HCT116 (cell line): ENCODE data around the gene NKPD1. TPM values are rescaled to one million over a fixed set of nuclear protein-coding genes. Genes with fewer than 3 reads are reported as not detected.

ENCODE experiments used
- ATAC-seq: fragments of 200-7000 bp; cut with Tn5 transposase; 2 replicates; pipeline ENCODE4 v1.9.1; 2020; ENCODE audit warnings: mild to moderate bottlenecking, moderate library complexity
- BruUV-seq: library from RNA; stranded (reverse); fragments of 400-500 nt; replicated peaks from 2 replicates; lab custom pipeline; 2021; lab: Mats Ljungman, UMichigan
- CTCF ChIA-PET: fragments of 300-600 bp; sonication (Branson Sonifier 250); formaldehyde crosslinking; loops from one replicate; lab custom pipeline; 2021; ENCODE audit warnings: antibody characterized with exemption; lab: Charles Lee
- POLR2A ChIA-PET: fragments of 300-600, 350-600 bp; sonication (Branson Sonifier 250); formaldehyde crosslinking; loops from one replicate; lab custom pipeline; 2021; ENCODE audit warnings: antibody characterized with exemption; lab: Charles Lee
- RAD21 ChIA-PET, 2 experiments: fragments of 300-600 bp; sonication (Branson Sonifier 250); formaldehyde crosslinking; loops; one replicate each; lab custom pipeline; 2023; ENCODE audit warnings: low total read pairs in 2 of 2; ENCODE audit not compliant: uncharacterized antibody in 2 of 2, unreplicated experiment in 2 of 2, low non-redundant PET in 1 of 2; lab: Charles Lee
- DNase-seq: peaks from one replicate; pipeline ENCODE4 v3.0.0-alpha.2; 2010; ENCODE audit warnings: low read depth, low spot score
- H2AFZ ChIP-seq: fragments of 200-600 bp; shearing (Covaris generic), sonication (generic); 2 replicates; pipeline ENCODE4 v1.6.1; 2017; ENCODE audit warnings: low read depth, mixed run types, mixed read lengths, antibody characterized with exemption, low read length; ENCODE audit not compliant: poor library complexity, severe bottlenecking
- H3K27ac ChIP-seq: 2 replicates; pipeline ENCODE4 v1.5.1; 2012; ENCODE audit warnings: low read depth, low read length
- H3K27me3 ChIP-seq: fragments of 200-600 bp; sonication (generic); 2 replicates; pipeline ENCODE4 v1.6.1; 2016; ENCODE audit warnings: mixed run types, low read length, mixed read lengths; ENCODE audit not compliant: insufficient read depth
- H3K36me3 ChIP-seq, 2 experiments: fragments of 200-500 bp in 1 of 2; fragments of 200-600 bp in 1 of 2; sonication (Bioruptor generic) in 1 of 2; sonication (generic) in 1 of 2; 2 replicates each; pipeline versions ENCODE4 v1.5.1 to v1.6.1; 2014 to 2016; ENCODE audit warnings: low read length in 2 of 2, inconsistent platforms in 1 of 2, mixed read lengths in 1 of 2, mixed run types in 1 of 2; ENCODE audit not compliant: insufficient read depth in 2 of 2, control insufficient read depth in 1 of 2
- H3K4me1 ChIP-seq, 2 experiments: fragments of 200-600 bp in 1 of 2; sonication (generic) in 1 of 2; 2 replicates each; pipeline versions ENCODE4 v1.5.1 to v1.6.1; 2012 to 2017; ENCODE audit warnings: low read length in 2 of 2, inconsistent platforms in 1 of 2, mild to moderate bottlenecking in 1 of 2, mixed read lengths in 1 of 2, mixed run types in 1 of 2, moderate library complexity in 1 of 2; ENCODE audit not compliant: insufficient read depth in 2 of 2, control insufficient read depth in 1 of 2
- H3K4me2 ChIP-seq: fragments of 200-600 bp; sonication (generic); 2 replicates; pipeline ENCODE4 v1.6.1; 2017; ENCODE audit warnings: mixed run types, low read length, mixed read lengths
- H3K4me3 ChIP-seq, 2 experiments: fragments of 200-600 bp in 1 of 2; sonication (generic) in 1 of 2; replicated peaks in 1 of 2; 2 replicates each; pipeline ENCODE4 v1.5.1; 2011 to 2016; ENCODE audit warnings: low read length in 2 of 2, control low read depth in 1 of 2, low read depth in 1 of 2, mild to moderate bottlenecking in 1 of 2, mixed read lengths in 1 of 2, mixed run types in 1 of 2
- H3K79me2 ChIP-seq: fragments of 200-600 bp; sonication (generic); 2 replicates; pipeline ENCODE4 v1.6.1; 2017; ENCODE audit warnings: mild to moderate bottlenecking, mixed run types, low read length, moderate library complexity, mixed read lengths; ENCODE audit not compliant: insufficient read depth
- H3K9ac ChIP-seq: fragments of 200-600 bp; sonication (generic); 2 replicates; pipeline ENCODE4 v1.6.1; 2016; ENCODE audit warnings: low read length, mixed read lengths
- H3K9me2 ChIP-seq: fragments of 200-600 bp; sonication (generic), shearing (Covaris generic); 2 replicates; pipeline ENCODE4 v1.6.1; 2017; ENCODE audit warnings: mixed run types, mild to moderate bottlenecking, moderate library complexity; ENCODE audit not compliant: insufficient read depth
- H3K9me3 ChIP-seq, 2 experiments: fragments of 200-500 bp in 1 of 2; fragments of 200-600 bp in 1 of 2; sonication (Bioruptor generic) in 1 of 2; sonication (generic) in 1 of 2; 2 replicates each; pipeline ENCODE4 v1.6.1; 2014 to 2017; ENCODE audit warnings: low read length in 2 of 2, mixed read lengths in 2 of 2, inconsistent platforms in 1 of 2, low read depth in 1 of 2, mild to moderate bottlenecking in 1 of 2, mixed run types in 1 of 2, moderate library complexity in 1 of 2; ENCODE audit not compliant: control insufficient read depth in 1 of 2, insufficient read depth in 1 of 2
- H4K20me1 ChIP-seq: fragments of 200-600 bp; sonication (generic), shearing (Covaris generic); 2 replicates; pipeline ENCODE4 v1.6.1; 2017; ENCODE audit warnings: mixed run types, mild to moderate bottlenecking, moderate library complexity; ENCODE audit not compliant: insufficient read depth
- CBX3 ChIP-seq: IDR thresholded peaks from 2 replicates; pipeline ENCODE4 v1.6.1; 2012; ENCODE audit warnings: low read depth
- CEBPB ChIP-seq: IDR thresholded peaks from 2 replicates; pipeline ENCODE4 v1.6.1; 2012; ENCODE audit warnings: low read depth
- ELF1 ChIP-seq: IDR thresholded peaks from 2 replicates; pipeline ENCODE4 v1.6.1; 2012; ENCODE audit warnings: low read depth, borderline replicate concordance
- EZH2 ChIP-seq: fragments of 200-600 bp; sonication (generic); IDR thresholded peaks from 2 replicates; pipeline ENCODE4 v1.6.1; 2017; ENCODE audit warnings: antibody characterized with exemption, mixed run types
- EZH2phosphoT487 ChIP-seq: fragments of 200-600 bp; IDR thresholded peaks from 2 replicates; pipeline ENCODE4 v1.6.1; 2018; ENCODE audit warnings: antibody characterized with exemption, borderline replicate concordance
- FOSL1 ChIP-seq: IDR thresholded peaks from 2 replicates; pipeline ENCODE4 v1.6.1; 2012; ENCODE audit warnings: low read depth
- JUND ChIP-seq: IDR thresholded peaks from 2 replicates; pipeline ENCODE4 v1.6.1; 2012
- POLR2A ChIP-seq: IDR thresholded peaks from 2 replicates; pipeline ENCODE4 v1.7.0; 2011; ENCODE audit warnings: borderline replicate concordance; ENCODE audit not compliant: insufficient read depth, insufficient read length; ENCODE audit errors: extremely low read depth
- RAD21 ChIP-seq: IDR thresholded peaks from 2 replicates; pipeline ENCODE4 v1.6.1; 2012; ENCODE audit warnings: low read depth, mild to moderate bottlenecking
- SIN3A ChIP-seq: IDR thresholded peaks from 2 replicates; pipeline ENCODE4 v1.6.1; 2012; ENCODE audit warnings: low read depth
- SP1 ChIP-seq: IDR thresholded peaks from 2 replicates; pipeline ENCODE4 v1.6.1; 2012; ENCODE audit warnings: low read depth
- SRF ChIP-seq: IDR thresholded peaks from 2 replicates; pipeline ENCODE4 v1.6.1; 2012; ENCODE audit warnings: low read depth
- TCF7L2 ChIP-seq: IDR thresholded peaks from 2 replicates; pipeline ENCODE4 v1.7.0; 2011; ENCODE audit warnings: borderline replicate concordance, inconsistent platforms; ENCODE audit not compliant: insufficient read depth, insufficient read length; ENCODE audit errors: extremely low read depth
- YY1 ChIP-seq: IDR thresholded peaks from 2 replicates; pipeline ENCODE4 v1.6.1; 2011; ENCODE audit warnings: low read length, low read depth, moderate library complexity, mild to moderate bottlenecking; ENCODE audit not compliant: insufficient replicate concordance; ENCODE audit errors: extremely low read depth
- ZFX ChIP-seq: fragments of 450-650 bp; IDR thresholded peaks from 2 replicates; pipeline ENCODE4 v1.6.1; 2017
- ZNF274 ChIP-seq: fragments of 200-500 bp; sonication (Bioruptor generic); IDR thresholded peaks from 2 replicates; pipeline ENCODE4 v1.6.1; 2014; ENCODE audit warnings: mild to moderate bottlenecking, low read depth, low read length, inconsistent platforms
- intact Hi-C: fragments of 100-400 bp; cut with micrococcal nuclease; formaldehyde crosslinking; loops from 2 replicates; pipeline ENCODE4 v1.10.0; 2022
- total RNA-seq: library from RNA; stranded (reverse); gene quantifications from one replicate; pipeline ENCODE4 v1.2.1, GENCODE V29; 2021; ENCODE audit not compliant: unreplicated experiment
- TF ChIP-seq, protein P1 (sequence below), 3 experiments: fragments of 200-600 bp in 1 of 3; sonication (generic) in 1 of 3; IDR thresholded peaks in 2 of 3; conservative IDR thresholded peaks in 1 of 3; 2 replicates each; pipeline ENCODE4 v1.5.1; 2012 to 2017; ENCODE audit warnings: low read depth in 2 of 3, low read length in 2 of 3, antibody characterized with exemption in 1 of 3, borderline replicate concordance in 1 of 3, control low read depth in 1 of 3, mild to moderate bottlenecking in 1 of 3, mixed read lengths in 1 of 3, mixed run types in 1 of 3, moderate library complexity in 1 of 3; ENCODE audit not compliant: insufficient read depth in 1 of 3
- TF ChIP-seq, protein P2 (sequence below): IDR thresholded peaks from 2 replicates; pipeline ENCODE4 v1.6.1; 2012; ENCODE audit warnings: low read depth
- TF ChIP-seq, protein P3 (sequence below): IDR thresholded peaks from 2 replicates; pipeline ENCODE4 v1.6.1; 2012

The NKPD1 gene
- total RNA-seq, 1 experiment from 2014 or later, result 0.64 TPM

DNA sequence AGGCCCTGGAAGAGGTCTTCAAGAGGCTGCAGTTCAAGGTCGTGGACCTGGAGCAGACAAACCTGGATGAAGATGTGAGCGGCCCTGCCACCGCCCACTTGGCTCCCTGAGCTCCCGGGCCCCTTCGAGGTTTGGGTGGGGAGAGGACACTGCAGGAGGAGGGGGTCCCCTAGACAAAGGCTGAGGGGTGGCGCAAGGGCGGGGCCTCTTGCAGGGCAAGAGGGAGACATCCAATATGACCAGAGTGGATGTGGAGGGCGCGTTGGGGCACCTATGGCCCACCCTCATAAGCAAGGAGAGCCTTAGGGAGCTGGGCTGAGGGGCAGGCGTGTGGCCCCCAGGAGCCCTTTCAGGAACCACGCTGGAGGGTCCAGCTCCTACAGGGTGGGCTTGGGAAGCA, 20.2 kb downstream of the NKPD1 start:
- Histone ChIP-seq H3K27me3 (no peaks in the 10 kb centered on the region), H3K9me3 (no peaks in the 10 kb centered on the region), H3K36me3 (no peaks in the 10 kb centered on the region; a peak in 1 of 4 replicates), H3K27ac (no peak overlapping the region), H3K9ac (no peak overlapping the region), H3K4me2 (no peak overlapping the region), H3K79me2 (peaks cover 24% of the 10 kb centered on the region; the same call in 1 of the 2 replicates), H3K9me2 (no peaks in the 10 kb centered on the region), H3K4me3 (no peak overlapping the region), H3K4me1 (peaks cover 0 to 3% of the 10 kb centered on the region in 2 experiments; a peak in 2 of 4 replicates), H4K20me1 (no peaks in the 10 kb centered on the region), H2AFZ (no peak overlapping the region)
- ChIA-PET RAD21 (no interaction called here), CTCF (no interaction called here), POLR2A (no interaction called here)
- DNase-seq (no peak), ATAC-seq (no peak)
- TF ChIP-seq SIN3A, result no peak
- no peak for TF ChIP-seq SP1
- no peak for TF ChIP-seq CEBPB
- no peak for TF ChIP-seq YY1
- TF ChIP-seq SRF, result no peak
- no peak for TF ChIP-seq POLR2A
- TF ChIP-seq EZH2, result no peak
- TF ChIP-seq TCF7L2, result no peak
- TF ChIP-seq RAD21, result no peak
- TF ChIP-seq, protein P1, sequence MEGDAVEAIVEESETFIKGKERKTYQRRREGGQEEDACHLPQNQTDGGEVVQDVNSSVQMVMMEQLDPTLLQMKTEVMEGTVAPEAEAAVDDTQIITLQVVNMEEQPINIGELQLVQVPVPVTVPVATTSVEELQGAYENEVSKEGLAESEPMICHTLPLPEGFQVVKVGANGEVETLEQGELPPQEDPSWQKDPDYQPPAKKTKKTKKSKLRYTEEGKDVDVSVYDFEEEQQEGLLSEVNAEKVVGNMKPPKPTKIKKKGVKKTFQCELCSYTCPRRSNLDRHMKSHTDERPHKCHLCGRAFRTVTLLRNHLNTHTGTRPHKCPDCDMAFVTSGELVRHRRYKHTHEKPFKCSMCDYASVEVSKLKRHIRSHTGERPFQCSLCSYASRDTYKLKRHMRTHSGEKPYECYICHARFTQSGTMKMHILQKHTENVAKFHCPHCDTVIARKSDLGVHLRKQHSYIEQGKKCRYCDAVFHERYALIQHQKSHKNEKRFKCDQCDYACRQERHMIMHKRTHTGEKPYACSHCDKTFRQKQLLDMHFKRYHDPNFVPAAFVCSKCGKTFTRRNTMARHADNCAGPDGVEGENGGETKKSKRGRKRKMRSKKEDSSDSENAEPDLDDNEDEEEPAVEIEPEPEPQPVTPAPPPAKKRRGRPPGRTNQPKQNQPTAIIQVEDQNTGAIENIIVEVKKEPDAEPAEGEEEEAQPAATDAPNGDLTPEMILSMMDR (IDR thresholded peaks at IDR 0.05 in 2 of 3, conservative IDR thresholded peaks at IDR 0.05 in 1 of 3; ENCODE audit: borderline replicate concordance in 1 of 3, insufficient read depth in 1 of 3, low read depth in 2 of 3, low read length in 2 of 3), result no peak
- no peak for TF ChIP-seq JUND
- no peak for TF ChIP-seq CBX3
- no peak for TF ChIP-seq FOSL1
- no peak for TF ChIP-seq ELF1
- TF ChIP-seq ZNF274, result no peak
- TF ChIP-seq, protein P2, sequence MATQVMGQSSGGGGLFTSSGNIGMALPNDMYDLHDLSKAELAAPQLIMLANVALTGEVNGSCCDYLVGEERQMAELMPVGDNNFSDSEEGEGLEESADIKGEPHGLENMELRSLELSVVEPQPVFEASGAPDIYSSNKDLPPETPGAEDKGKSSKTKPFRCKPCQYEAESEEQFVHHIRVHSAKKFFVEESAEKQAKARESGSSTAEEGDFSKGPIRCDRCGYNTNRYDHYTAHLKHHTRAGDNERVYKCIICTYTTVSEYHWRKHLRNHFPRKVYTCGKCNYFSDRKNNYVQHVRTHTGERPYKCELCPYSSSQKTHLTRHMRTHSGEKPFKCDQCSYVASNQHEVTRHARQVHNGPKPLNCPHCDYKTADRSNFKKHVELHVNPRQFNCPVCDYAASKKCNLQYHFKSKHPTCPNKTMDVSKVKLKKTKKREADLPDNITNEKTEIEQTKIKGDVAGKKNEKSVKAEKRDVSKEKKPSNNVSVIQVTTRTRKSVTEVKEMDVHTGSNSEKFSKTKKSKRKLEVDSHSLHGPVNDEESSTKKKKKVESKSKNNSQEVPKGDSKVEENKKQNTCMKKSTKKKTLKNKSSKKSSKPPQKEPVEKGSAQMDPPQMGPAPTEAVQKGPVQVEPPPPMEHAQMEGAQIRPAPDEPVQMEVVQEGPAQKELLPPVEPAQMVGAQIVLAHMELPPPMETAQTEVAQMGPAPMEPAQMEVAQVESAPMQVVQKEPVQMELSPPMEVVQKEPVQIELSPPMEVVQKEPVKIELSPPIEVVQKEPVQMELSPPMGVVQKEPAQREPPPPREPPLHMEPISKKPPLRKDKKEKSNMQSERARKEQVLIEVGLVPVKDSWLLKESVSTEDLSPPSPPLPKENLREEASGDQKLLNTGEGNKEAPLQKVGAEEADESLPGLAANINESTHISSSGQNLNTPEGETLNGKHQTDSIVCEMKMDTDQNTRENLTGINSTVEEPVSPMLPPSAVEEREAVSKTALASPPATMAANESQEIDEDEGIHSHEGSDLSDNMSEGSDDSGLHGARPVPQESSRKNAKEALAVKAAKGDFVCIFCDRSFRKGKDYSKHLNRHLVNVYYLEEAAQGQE, result no peak
- TF ChIP-seq ZFX, result no peak
- TF ChIP-seq, protein P3, sequence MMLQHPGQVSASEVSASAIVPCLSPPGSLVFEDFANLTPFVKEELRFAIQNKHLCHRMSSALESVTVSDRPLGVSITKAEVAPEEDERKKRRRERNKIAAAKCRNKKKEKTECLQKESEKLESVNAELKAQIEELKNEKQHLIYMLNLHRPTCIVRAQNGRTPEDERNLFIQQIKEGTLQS, result no peak
- no peak for TF ChIP-seq EZH2phosphoT487
- intact Hi-C loops, result no loop called here
- BruUV-seq, result no TSS peak
